B cell (primary cell): ENCODE data around the gene FRMD7. TPM values are rescaled to one million over a fixed set of nuclear protein-coding genes. Genes with fewer than 3 reads are reported as not detected.

ENCODE experiments used
- ATAC-seq: fragments of 200-7000 bp; cut with Tn5 transposase; one replicate; pipeline ENCODE4 v1.10.0; 2021; ENCODE audit warnings: low read depth, mild to moderate bottlenecking, moderate number of reproducible peaks, moderate library complexity
- CTCF ChIA-PET: fragments of 350-600 bp; sonication (Branson Sonifier 250); formaldehyde crosslinking; loops from one replicate; lab custom pipeline; 2021; ENCODE audit warnings: antibody characterized with exemption, inconsistent platforms; lab: Charles Lee
- POLR2A ChIA-PET: fragments of 350-600 bp; sonication (Branson Sonifier 250); formaldehyde crosslinking; loops from one replicate; lab custom pipeline; 2021; ENCODE audit warnings: antibody characterized with exemption; lab: Charles Lee
- DNase-seq: peaks from one replicate; pipeline ENCODE4 v3.0.0; 2013
- H2AFZ ChIP-seq: 2 replicates; pipeline ENCODE4 v1.6.1; 2012; ENCODE audit warnings: mild to moderate bottlenecking, low read depth, low read length; ENCODE audit not compliant: insufficient read depth, poor library complexity, severe bottlenecking
- H3K27ac ChIP-seq, 2 donors: 1 replicate in 1 of 2; 2 replicates in 1 of 2; pipeline ENCODE4 v1.5.1; 2012 to 2013; ENCODE audit warnings: low read length in 2 of 2, mild to moderate bottlenecking in 2 of 2, moderate library complexity in 1 of 2
- H3K27me3 ChIP-seq, 4 experiments: fragments of 200-600 bp in 1 of 4; sonication (generic) in 1 of 4; replicated peaks in 1 of 4; 1 replicate in 2 of 4; 2 replicates in 2 of 4; pipeline versions ENCODE4 v1.6.1 to v1.7.0; 2013 to 2016; ENCODE audit warnings: low read length in 3 of 4, mild to moderate bottlenecking in 2 of 4, mixed read lengths in 1 of 4, moderate library complexity in 1 of 4; ENCODE audit not compliant: insufficient read depth in 4 of 4, control insufficient read depth in 3 of 4; ENCODE audit errors: control extremely low read depth in 1 of 4
- H3K36me3 ChIP-seq, 2 experiments: replicated peaks in 1 of 2; 1 replicate in 1 of 2; 2 replicates in 1 of 2; pipeline versions ENCODE4 v1.6.1 to v1.7.1; 2013; ENCODE audit warnings: low read length in 1 of 2; ENCODE audit not compliant: insufficient read depth in 2 of 2, control insufficient read depth in 1 of 2; ENCODE audit errors: control extremely low read depth in 1 of 2, extremely low read depth in 1 of 2
- H3K4me1 ChIP-seq, 2 donors: fragments of 200-600 bp in 1 of 2; sonication (generic) in 1 of 2; 1 replicate in 1 of 2; 2 replicates in 1 of 2; pipeline versions ENCODE4 v1.5.1 to v1.6.1; 2013 to 2017; ENCODE audit warnings: low read length in 2 of 2; ENCODE audit not compliant: control insufficient read depth in 2 of 2, insufficient read depth in 2 of 2
- H3K4me2 ChIP-seq: replicated peaks from 2 replicates; pipeline ENCODE3; 2012; ENCODE audit warnings: mild to moderate bottlenecking, low read depth, low read length; ENCODE audit not compliant: poor library complexity, severe bottlenecking
- H3K4me3 ChIP-seq, 5 experiments: fragments of 200-600 bp in 1 of 5; sonication (generic) in 1 of 5; 1 replicate in 3 of 5; 2 replicates in 2 of 5; pipeline versions ENCODE4 v1.5.1 to v1.7.0; 2011 to 2016; ENCODE audit warnings: low read length in 4 of 5, mild to moderate bottlenecking in 4 of 5, low read depth in 2 of 5, control low read depth in 1 of 5, moderate library complexity in 1 of 5; ENCODE audit not compliant: insufficient read depth in 1 of 5; ENCODE audit errors: control extremely low read depth in 1 of 5, extremely low read depth in 1 of 5
- H3K79me2 ChIP-seq: fragments of 200-600 bp; sonication (generic); one replicate; pipeline ENCODE4 v1.6.0; 2016; ENCODE audit warnings: low read length; ENCODE audit not compliant: control insufficient read depth, insufficient read depth
- H3K9ac ChIP-seq: fragments of 200-600 bp; sonication (generic); 2 replicates; pipeline ENCODE4 v1.6.1; 2017; ENCODE audit warnings: mild to moderate bottlenecking, low read length, moderate library complexity
- H3K9me3 ChIP-seq, 3 donors: one replicate each; pipeline versions ENCODE4 v1.6.1 to v1.7.1; 2013; ENCODE audit warnings: low read length in 2 of 3; ENCODE audit not compliant: control insufficient read depth in 2 of 3, insufficient read depth in 1 of 3; ENCODE audit errors: control extremely low read depth in 1 of 3
- H4K20me1 ChIP-seq: 2 replicates; pipeline ENCODE4 v1.6.0; 2012; ENCODE audit warnings: mild to moderate bottlenecking, low read length; ENCODE audit not compliant: insufficient read depth, control insufficient read depth, poor library complexity, severe bottlenecking
- H3K27ac Mint-ChIP-seq: one replicate; pipeline ENCODE4 v1.8.0; 2021; ENCODE audit warnings: mixed read lengths
- H3K27me3 Mint-ChIP-seq: one replicate; pipeline ENCODE4 v1.8.0; 2021; ENCODE audit warnings: mixed read lengths
- H3K4me1 Mint-ChIP-seq: one replicate; pipeline ENCODE4 v1.8.0; 2021; ENCODE audit warnings: mixed read lengths
- H3K4me3 Mint-ChIP-seq: one replicate; pipeline ENCODE4 v1.8.0; 2021; ENCODE audit warnings: mixed read lengths
- H3K9me3 Mint-ChIP-seq: one replicate; pipeline ENCODE4 v1.8.0; 2022; ENCODE audit warnings: mixed read lengths; ENCODE audit not compliant: insufficient read depth
- CTCF ChIP-seq: fragments of 200-600 bp; IDR thresholded peaks from one replicate; pipeline ENCODE4 v1.8.0; 2022; ENCODE audit warnings: antibody characterized with exemption, mild to moderate bottlenecking
- EZH2 ChIP-seq: IDR thresholded peaks from 2 replicates; pipeline ENCODE4 v1.6.1; 2012; ENCODE audit warnings: borderline replicate concordance, low read depth, mild to moderate bottlenecking, moderate library complexity, low read length; ENCODE audit not compliant: insufficient read depth, poor library complexity, severe bottlenecking
- WGBS: methylation state at CpG from one replicate; pipeline ENCODE4 v1.1.5; 2013; ENCODE audit warnings: missing lambda C conversion rate; ENCODE audit not compliant: insufficient coverage; 5-methylcytosine and 5-hydroxymethylcytosine counted together
- intact Hi-C: fragments of 100-400 bp; cut with micrococcal nuclease; formaldehyde crosslinking; loops from one replicate; pipeline ENCODE4 v1.10.0; 2022
- polyA plus RNA-seq: library from polyadenylated mRNA; depleted of rRNA; stranded (reverse); fragments of >200 nt; gene quantifications from 2 replicates; pipeline ENCODE4 v1.2.3, GENCODE V29; 2012
- total RNA-seq, 2 donors: library from RNA; stranded (reverse); fragments of 120-200 nt in 1 of 2; gene quantifications; 1 replicate in 1 of 2; 2 replicates in 1 of 2; pipeline versions ENCODE4 v1.2.3 to v1.2.4, GENCODE V29; 2013 to 2022

The FRMD7 gene
- total and polyA plus RNA-seq, 2 donors (not counting 1 experiment from before 2014, with no cell fraction given), result not detected

- Histone ChIP-seq H4K20me1 (no peaks in the 10 kb centered on the region), H3K79me2 (peaks cover 54% of the 10 kb centered on the region), H2AFZ (no peak overlapping the region), H3K4me1 (peaks cover 0 to 15% of the 10 kb centered on the region in 2 donors), H3K4me2 (no peak overlapping the region), H3K9ac (no peak overlapping the region), H3K9me3 (no peaks in the 10 kb centered on the region), H3K36me3 (no peaks in the 10 kb centered on the region), H3K27ac (no peak overlapping the region), H3K27me3 (no peaks in the 10 kb centered on the region), H3K4me3 (no peak overlapping the region)
- H3K4me3 Mint-ChIP-seq, result no peak overlapping the region
- WGBS, result 92% methylated on average over 2 of the region's 5 CpGs
- H3K4me1 Mint-ChIP-seq, result peaks cover 55% of the 10 kb centered on the region
- H3K27ac Mint-ChIP-seq, result no peak overlapping the region
- DNase-seq (no peak), ATAC-seq (no peak)
- ChIA-PET CTCF (interaction anchor here (0.6 to 0.8 kb wide), 3 partner anchors 82 to 255 kb away, joined by 3 to 5 read pairs (median 5); no protein-coding TSS in a partner anchor), POLR2A (interaction anchor here (0.6 kb wide), 1 partner anchor 102 kb away, joined by 7 read pairs; no protein-coding TSS in a partner anchor)
- no peak for TF ChIP-seq CTCF
- TF ChIP-seq EZH2, result no peak
- intact Hi-C loops, result no loop called here
- no peaks in the 10 kb centered on the region for H3K27me3 Mint-ChIP-seq
- no peaks in the 10 kb centered on the region for H3K9me3 Mint-ChIP-seq
Observed at GRCh38 chrX:132037479-132037993, 90.3 kb downstream of the FRMD7 start.

GRCh38 chrX:132034648-132035047, 93.2 kb downstream of the FRMD7 start:
- DNase-seq (no peak), ATAC-seq (no peak)
- H3K4me1 ChIP-seq, result peaks cover 6 to 21% of the 10 kb centered on the region in 2 donors
- H2AFZ ChIP-seq, result no peak overlapping the region
- no peaks in the 10 kb centered on the region for H3K36me3 ChIP-seq
- H3K27ac ChIP-seq, result no peak overlapping the region
- TF ChIP-seq CTCF (no peak), EZH2 (no peak)
- H3K79me2 ChIP-seq, result peaks cover 57% of the 10 kb centered on the region
- no peak overlapping the region for H3K9ac ChIP-seq
- no peaks in the 10 kb centered on the region for H3K27me3 ChIP-seq
- Mint-ChIP-seq H3K4me3 (peak overlapping the region; percentile 30), H3K27ac (peak overlapping the region; percentile 29), H3K27me3 (no peaks in the 10 kb centered on the region), H3K9me3 (no peaks in the 10 kb centered on the region), H3K4me1 (peaks cover 59% of the 10 kb centered on the region)
- H3K4me3 ChIP-seq, result no peak overlapping the region
- ChIA-PET CTCF (no interaction called here), POLR2A (no interaction called here)
- H4K20me1 ChIP-seq, result peaks cover 1% of the 10 kb centered on the region
- intact Hi-C loops, result no loop called here
- WGBS, result no CpG with 5 or more reads among the region's 3 CpGs
- H3K9me3 ChIP-seq, result no peaks in the 10 kb centered on the region
- no peak overlapping the region for H3K4me2 ChIP-seq
